ENCODE measurements around the gene RXRA. TPM values are rescaled to one million over a fixed set of nuclear protein-coding genes. Genes with fewer than 3 reads are reported as not detected.

RXRA gene
- total and polyA plus RNA-seq, 10 of the 15 experiments (the other 5 are each of a cell fraction or from before 2014, with no cell fraction given), result 0.89 to 36.8 (median 11.1) TPM

GRCh38 chr9:134295746-134296250 is 30.5 kb upstream of the RXRA start:
- no peak for ATAC-seq
- ChIA-PET SMC1A (ENCODE audit: uncharacterized antibody, unreplicated experiment) (interaction anchor here (0.8 kb wide), 1 partner anchor 22 kb away, joined by 3 read pairs; no protein-coding TSS in a partner anchor), CTCF (no interaction called here), POLR2A (no interaction called here), RAD21 (ENCODE audit: unreplicated experiment) (no interaction called here)
- H3K9ac ChIP-seq (ENCODE audit: control insufficient read depth, insufficient read depth, low read length), result no peak overlapping the region
- BruUV-seq (replicated peaks), result no TSS peak
- in situ Hi-C loops (cut with MboI) (no loop called here), intact Hi-C loops (cut with micrococcal nuclease; ENCODE audit: unreplicated experiment) (no loop called here)
- no peak for DNase-seq (ENCODE audit: low read depth, low spot score)
- no peak for FAIRE-seq
- no peak overlapping the region for H2AFZ ChIP-seq (ENCODE audit: control insufficient read depth, low read depth, low read length)
- H3K4me3 ChIP-seq, result no peak overlapping the region
- no peaks in the 10 kb centered on the region; the same call in 2 of the 3 replicates for H3K9me3 ChIP-seq (replicated peaks; ENCODE audit: control insufficient read depth, insufficient read depth, low read length)
- 41% methylated on average over 12 of the region's 12 CpGs for WGBS (ENCODE audit: insufficient coverage, insufficient replicate concordance, low lambda C conversion rate, missing lambda C conversion rate)
- H3K27ac ChIP-seq (ENCODE audit: control insufficient read depth, insufficient read depth), result no peak overlapping the region
- no peaks in the 10 kb centered on the region for H4K20me1 ChIP-seq (ENCODE audit: control insufficient read depth, insufficient read depth)
- no peak overlapping the region for H3K4me2 ChIP-seq (ENCODE audit: control insufficient read depth, insufficient read depth)
- H3K27me3 ChIP-seq (replicated peaks in 1 of 2; ENCODE audit: control insufficient read depth in 2 of 2, insufficient read depth in 2 of 2, low read length in 1 of 2), result no peaks in the 10 kb centered on the region; a peak in 2 of 4 replicates
- no peaks in the 10 kb centered on the region for H3K4me1 ChIP-seq (ENCODE audit: control insufficient read depth, insufficient read depth, low read length)
- H3K79me2 ChIP-seq (ENCODE audit: control insufficient read depth, insufficient read depth, low read length), result no peaks in the 10 kb centered on the region
- no peak for TF ChIP-seq SREBF2 (IDR thresholded peaks at IDR 0.05; ENCODE audit: low read length)
- no peak for TF ChIP-seq LARP7 (IDR thresholded peaks at IDR 0.05)
- TF ChIP-seq, protein P1, sequence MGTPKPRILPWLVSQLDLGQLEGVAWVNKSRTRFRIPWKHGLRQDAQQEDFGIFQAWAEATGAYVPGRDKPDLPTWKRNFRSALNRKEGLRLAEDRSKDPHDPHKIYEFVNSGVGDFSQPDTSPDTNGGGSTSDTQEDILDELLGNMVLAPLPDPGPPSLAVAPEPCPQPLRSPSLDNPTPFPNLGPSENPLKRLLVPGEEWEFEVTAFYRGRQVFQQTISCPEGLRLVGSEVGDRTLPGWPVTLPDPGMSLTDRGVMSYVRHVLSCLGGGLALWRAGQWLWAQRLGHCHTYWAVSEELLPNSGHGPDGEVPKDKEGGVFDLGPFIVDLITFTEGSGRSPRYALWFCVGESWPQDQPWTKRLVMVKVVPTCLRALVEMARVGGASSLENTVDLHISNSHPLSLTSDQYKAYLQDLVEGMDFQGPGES (IDR thresholded peaks at IDR 0.05), result no peak
- TF ChIP-seq NR2C2 (IDR thresholded peaks at IDR 0.05; ENCODE audit: borderline replicate concordance, control insufficient read depth, insufficient read length, low read depth), result no peak
- TF ChIP-seq HCFC1 (IDR thresholded peaks at IDR 0.05; ENCODE audit: low read length), result no peak
- TF ChIP-seq NFYB (IDR thresholded peaks at IDR 0.05; ENCODE audit: insufficient read depth, low read depth, low read length), result no peak
- no peak for TF ChIP-seq ZZZ3 (IDR thresholded peaks at IDR 0.05; ENCODE audit: control insufficient read depth, insufficient read length, low read depth)
- no peak for TF ChIP-seq NBN (IDR thresholded peaks at IDR 0.05)
- no peak for TF ChIP-seq SIN3A (IDR thresholded peaks at IDR 0.05; ENCODE audit: low read depth, low read length)
- no peak for TF ChIP-seq GABPA (IDR thresholded peaks at IDR 0.05; ENCODE audit: low read depth)
- no peak for TF ChIP-seq BCL11A (IDR thresholded peaks at IDR 0.05; ENCODE audit: low read depth, low read length)
- TF ChIP-seq ZNF592 (IDR thresholded peaks at IDR 0.05), result no peak
- no peak for TF ChIP-seq PRDM15 (CRISPR knock-in tag; IDR thresholded peaks at IDR 0.05)
- TF ChIP-seq ATF7 (IDR thresholded peaks at IDR 0.05; ENCODE audit: low read depth), result no peak
- TF ChIP-seq EP300 (IDR thresholded peaks at IDR 0.05; ENCODE audit: borderline replicate concordance in 1 of 2, control insufficient read depth in 1 of 2, low read depth in 2 of 2, low read length in 2 of 2), result no peak
- no peak for TF ChIP-seq MYB (IDR thresholded peaks at IDR 0.05; ENCODE audit: borderline replicate concordance, low read depth, low read length)
- no peak for TF ChIP-seq ZSCAN29 (IDR thresholded peaks at IDR 0.05)
- no peaks in the 10 kb centered on the region for H3K36me3 ChIP-seq (ENCODE audit: control insufficient read depth in 2 of 2, insufficient read depth in 2 of 2, low read length in 1 of 2)

Data from GM12878 (cell line).